NOMO-1 treated with dmso at 0.1 percent for 144 hours (cell line): ENCODE data around the gene TUBA3E.
"Not testable (repeated sequence)": the region's sequence is repeated elsewhere in the genome, so short reads cannot be mapped to it uniquely, and the experiment has no call there.

Source experiments
- DNase-seq: peaks from one replicate; lab custom pipeline; 2025; ENCODE audit not compliant: unreplicated experiment; lab: John Stamatoyannopoulos, UW

TUBA3E gene

GRCh38 chr2:130150181-130151144, 47.8 kb downstream of the TUBA3E start:
- no peak for DNase-seq

GRCh38 chr2:130148515-130148914, 49.7 kb downstream of the TUBA3E start:
- DNase-seq = not testable (repeated sequence)

GRCh38 chr2:130145006-130145414, 53.2 kb downstream of the TUBA3E start, which contains the start of gene CCDC74B:
Gene CCDC74B (minus strand): TSS chr2:130145112. CDS start chr2:130144996, 116 bp downstream.
- not testable (repeated sequence) for DNase-seq

GRCh38 chr2:130143266-130144039, 54.8 kb downstream of the TUBA3E start:
- not testable (repeated sequence) for DNase-seq

- not testable (repeated sequence) for DNase-seq
Observed at GRCh38 chr2:130142396-130143265, 55.6 kb downstream of the TUBA3E start.
